ENCODE data around the gene KIRREL3.

DNA sequence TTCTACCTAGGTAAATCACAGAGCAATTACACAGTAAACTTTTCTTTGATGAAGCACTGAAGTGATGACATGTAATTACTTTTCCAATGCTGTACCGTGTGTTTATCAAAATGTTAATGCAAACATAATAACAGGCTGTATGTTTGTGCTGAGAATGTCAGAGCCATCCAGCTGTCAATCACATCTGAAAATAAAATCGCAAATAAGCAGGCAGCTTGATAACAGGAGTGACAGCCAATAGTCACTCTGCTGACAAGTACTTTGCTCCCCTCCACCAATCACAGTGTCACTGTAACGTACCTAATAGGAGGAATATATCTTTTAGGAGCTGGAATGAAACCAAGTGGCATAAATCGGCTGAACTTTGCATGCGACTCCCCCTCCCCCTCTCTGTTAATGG, 119.7 kb downstream of the KIRREL3 start:
- TF ChIP-seq, protein P1, sequence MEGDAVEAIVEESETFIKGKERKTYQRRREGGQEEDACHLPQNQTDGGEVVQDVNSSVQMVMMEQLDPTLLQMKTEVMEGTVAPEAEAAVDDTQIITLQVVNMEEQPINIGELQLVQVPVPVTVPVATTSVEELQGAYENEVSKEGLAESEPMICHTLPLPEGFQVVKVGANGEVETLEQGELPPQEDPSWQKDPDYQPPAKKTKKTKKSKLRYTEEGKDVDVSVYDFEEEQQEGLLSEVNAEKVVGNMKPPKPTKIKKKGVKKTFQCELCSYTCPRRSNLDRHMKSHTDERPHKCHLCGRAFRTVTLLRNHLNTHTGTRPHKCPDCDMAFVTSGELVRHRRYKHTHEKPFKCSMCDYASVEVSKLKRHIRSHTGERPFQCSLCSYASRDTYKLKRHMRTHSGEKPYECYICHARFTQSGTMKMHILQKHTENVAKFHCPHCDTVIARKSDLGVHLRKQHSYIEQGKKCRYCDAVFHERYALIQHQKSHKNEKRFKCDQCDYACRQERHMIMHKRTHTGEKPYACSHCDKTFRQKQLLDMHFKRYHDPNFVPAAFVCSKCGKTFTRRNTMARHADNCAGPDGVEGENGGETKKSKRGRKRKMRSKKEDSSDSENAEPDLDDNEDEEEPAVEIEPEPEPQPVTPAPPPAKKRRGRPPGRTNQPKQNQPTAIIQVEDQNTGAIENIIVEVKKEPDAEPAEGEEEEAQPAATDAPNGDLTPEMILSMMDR (conservative IDR thresholded peaks at IDR 0.05), result no peak
- no peak for TF ChIP-seq EZH2 (IDR thresholded peaks at IDR 0.05; ENCODE audit: low read depth)
